Stimulated activated CD8-positive, alpha-beta memory T cell treated with anti-CD3 and anti-CD28 coated beads, Interleukin-4, amount 100 ng/mL, for 4 hours (primary cell): ENCODE results near the gene ARMCX2.
A peak's percentile ranks its signal among the peaks of the same experiment; 100 is the strongest.
"Not testable (repeated sequence)": the region's sequence is repeated elsewhere in the genome, so short reads cannot be mapped to it uniquely, and the experiment has no call there.

Source experiments
- DNase-seq, 2 donors: peaks; one replicate each; pipeline ENCODE4 v3.0.0-alpha.2; 2020; ENCODE audit warnings: low read depth in 2 of 2, low spot score in 1 of 2

Gene ARMCX2

DNA sequence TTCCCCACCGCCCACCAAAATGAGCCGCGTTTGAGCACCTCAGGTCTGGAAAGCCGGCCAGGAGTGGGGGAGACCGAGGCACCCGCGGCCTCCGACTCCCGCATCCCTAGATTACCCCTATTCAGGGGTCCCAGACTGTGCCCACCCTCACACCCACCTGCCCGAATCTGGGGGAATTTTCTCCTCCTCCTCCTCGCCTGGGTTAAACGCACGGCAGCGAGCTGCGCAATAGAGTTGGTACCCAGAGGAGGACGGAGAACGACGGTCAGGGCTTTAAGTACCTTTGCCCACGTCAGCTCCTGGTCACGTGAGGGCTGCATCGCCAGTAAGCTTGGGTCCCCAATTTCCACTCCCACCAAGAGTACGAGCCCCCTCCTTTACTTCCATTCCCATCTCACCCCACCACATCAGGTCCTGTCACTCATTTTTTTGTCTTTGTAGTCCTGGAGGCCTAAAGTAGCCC is at the start of gene ARMCX2:
ARMCX2 (minus strand) TSS at position 250 of the 463 bp plus-strand sequence. CDS start 2,262 bp downstream, outside the sequence.
- DNase-seq: no peak

DNA sequence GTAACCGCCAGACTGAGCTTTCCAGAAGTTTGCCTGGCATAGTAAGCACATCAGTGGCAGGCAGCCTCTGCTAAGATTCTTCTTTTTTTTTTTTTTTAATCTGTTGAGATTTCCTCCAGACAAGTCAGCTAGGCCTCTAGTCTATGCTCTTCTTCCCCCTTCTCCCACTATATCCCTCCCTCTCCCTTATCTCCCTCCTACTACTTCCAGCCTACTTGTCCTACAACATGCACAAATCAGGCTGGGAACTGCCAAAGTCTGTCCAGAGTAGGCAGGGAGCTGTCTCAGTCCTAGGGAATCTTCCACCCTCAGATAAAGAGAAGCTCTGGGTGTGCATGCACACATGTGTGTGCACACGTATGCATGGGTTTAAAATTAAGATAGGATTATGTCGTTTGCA is 49.7 kb upstream of the ARMCX2 start:
- no peak for DNase-seq

DNA sequence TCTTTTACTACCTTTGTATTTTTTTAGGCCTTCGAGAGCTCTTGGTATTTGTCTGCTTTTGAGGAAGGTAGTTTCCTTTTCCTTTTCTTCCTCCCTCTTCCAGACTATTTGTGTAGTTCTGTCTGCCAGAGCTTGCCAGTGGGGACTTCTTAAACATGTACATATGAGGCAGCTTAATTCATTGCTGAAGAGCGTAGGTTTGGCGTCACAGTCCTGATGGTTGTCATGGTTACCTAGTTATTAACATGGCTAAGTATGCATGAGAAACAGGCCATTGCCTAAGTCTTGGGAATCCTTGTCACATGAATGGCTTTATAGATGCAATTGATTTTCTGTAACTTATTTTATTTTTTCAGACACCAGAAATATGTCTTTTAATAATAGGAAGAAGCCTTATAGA is 48.5 kb upstream of the ARMCX2 start:
- no peak for DNase-seq

GRCh38 chrX:101693476-101693875 is 33.8 kb upstream of the ARMCX2 start:
- no peak for DNase-seq

DNA sequence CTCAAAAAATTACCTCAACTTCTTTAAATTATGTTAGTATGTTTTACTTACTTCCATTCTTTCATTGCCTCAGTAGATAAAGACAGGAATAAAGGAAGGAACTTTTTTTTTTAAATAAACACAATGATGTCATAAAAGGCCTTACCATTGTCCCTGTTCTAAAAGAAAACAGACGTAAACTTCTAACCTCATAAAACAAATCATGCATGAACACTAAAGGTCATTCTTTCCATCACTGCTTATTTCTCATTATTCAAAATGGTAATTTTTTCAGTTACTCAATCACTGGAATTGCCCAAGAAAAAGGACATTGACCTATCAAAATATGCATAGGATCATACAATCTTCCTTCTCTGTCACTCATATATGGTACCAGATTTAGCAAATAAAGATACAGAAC is 32.2 kb upstream of the ARMCX2 start:
- DNase-seq: no peak

GRCh38 chrX:101686574-101686973 is 26.9 kb upstream of the ARMCX2 start:
- no peak for DNase-seq

- no peak for DNase-seq
Measured at GRCh38 chrX:101685923-101686322, 26.3 kb upstream of the ARMCX2 start.

- no peak for DNase-seq
Measured at GRCh38 chrX:101682723-101683122, 23.1 kb upstream of the ARMCX2 start.

DNA sequence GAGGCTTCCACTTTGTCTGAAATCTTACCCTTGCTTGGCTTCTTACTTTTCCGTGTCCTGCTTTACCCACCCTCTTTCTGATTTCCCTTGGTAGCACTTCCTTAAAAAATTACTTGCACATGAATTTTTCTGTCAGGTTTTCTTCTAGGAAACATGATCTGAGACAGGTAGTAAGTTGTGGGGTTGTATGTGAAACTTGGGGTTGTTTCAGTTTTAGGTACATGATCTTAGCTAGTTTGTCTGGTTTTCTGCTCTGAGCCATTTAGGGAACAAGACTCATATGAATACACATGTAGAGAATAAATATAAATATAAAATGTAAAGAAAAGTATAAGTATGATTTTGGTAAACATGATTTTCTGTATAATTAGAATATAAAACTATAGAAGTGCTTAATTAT is 17.4 kb upstream of the ARMCX2 start:
- no peak for DNase-seq

DNA sequence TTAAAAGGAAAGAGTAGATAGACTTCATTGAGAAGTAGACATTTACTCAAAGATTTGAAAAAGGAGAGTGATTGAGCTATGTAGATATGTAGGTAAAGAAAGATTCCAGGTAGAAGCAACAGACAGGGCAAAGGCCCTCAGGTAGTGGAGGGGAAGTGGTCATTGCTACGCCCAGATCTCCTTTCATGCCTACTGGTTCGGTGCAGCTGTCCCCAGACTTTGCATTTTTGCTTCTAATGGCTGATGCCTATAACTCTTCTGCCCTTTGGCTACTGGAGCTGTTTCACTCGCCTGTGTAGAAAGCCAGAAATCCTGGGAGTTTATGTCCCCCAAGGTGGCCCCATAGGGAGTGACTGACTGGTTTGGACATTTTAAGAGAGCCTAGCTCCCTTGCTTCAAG is 16.9 kb upstream of the ARMCX2 start:
- DNase-seq: no peak

DNA sequence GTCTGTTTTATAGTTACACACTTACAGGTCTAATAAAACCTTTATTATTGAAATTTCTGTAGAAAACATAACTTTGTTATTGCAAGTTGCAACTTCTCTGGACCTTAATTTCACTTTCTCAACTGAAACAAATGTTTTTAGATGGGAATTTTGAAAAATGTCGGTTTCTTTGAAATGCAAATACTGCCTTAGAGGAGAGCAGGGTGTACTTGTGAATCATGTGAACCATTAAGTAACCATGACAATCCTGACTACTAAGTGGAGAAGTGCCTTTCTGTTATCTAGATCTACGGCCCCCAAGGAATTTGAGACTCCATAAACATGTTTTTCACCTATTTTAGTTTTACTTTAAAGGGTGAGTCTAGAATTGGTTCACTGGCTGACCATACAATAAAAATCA is 8.5 kb upstream of the ARMCX2 start:
- no peak for DNase-seq

GRCh38 chrX:101658661-101659491 is 774 bp downstream of the ARMCX2 start:
- DNase-seq: peak in 1 of 2 donors; percentile 7

- no peak for DNase-seq
Measured at GRCh38 chrX:101657495-101657894, 2.2 kb downstream of the ARMCX2 start.

DNA sequence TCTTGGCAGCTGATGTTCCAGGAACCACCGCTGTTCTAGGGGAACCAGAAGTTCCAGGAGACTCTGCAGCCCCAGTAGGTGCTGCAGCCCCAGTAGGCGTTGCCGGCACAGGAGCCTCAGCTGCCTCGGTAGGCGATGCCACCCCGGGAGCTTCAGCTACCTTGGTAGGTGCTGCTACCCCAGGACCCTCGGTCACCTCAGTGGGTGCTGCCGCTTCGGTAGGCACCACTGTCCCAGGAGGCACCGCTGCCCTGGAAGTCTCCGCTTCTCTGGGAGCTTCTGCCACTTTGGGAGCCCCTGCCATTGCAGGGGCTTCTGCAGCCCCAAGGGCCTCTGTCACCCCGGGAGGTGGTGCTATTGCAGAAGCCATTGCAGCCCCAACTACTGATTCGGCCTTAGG is 2.8 kb downstream of the ARMCX2 start:
- DNase-seq: no peak

GRCh38 chrX:101655534-101655933 is 4.1 kb downstream of the ARMCX2 start:
- DNase-seq: no peak

DNA sequence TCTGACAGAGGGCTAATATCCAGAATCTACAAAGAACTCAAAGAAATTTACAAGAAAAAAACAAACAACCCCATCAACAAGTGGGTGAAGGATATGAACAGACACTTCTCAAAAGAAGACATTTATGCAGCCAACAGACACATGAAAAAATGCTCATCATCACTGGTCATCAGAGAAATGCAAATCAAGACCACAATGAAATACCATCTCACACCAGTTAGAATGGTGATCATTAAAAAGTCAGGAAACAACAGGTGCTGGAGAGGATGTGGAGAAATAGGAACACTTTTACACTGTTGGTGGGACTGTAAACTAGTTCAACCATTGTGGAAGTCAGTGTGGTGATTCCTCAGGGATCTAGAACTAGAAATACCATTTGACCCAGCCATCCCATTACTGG is 11.9 kb downstream of the ARMCX2 start:
- DNase-seq: not testable (repeated sequence)

GRCh38 chrX:101642093-101642492 is 17.6 kb downstream of the ARMCX2 start:
- DNase-seq: no peak

- DNase-seq: no peak
Measured at GRCh38 chrX:101639583-101639982, 20.1 kb downstream of the ARMCX2 start.

GRCh38 chrX:101619364-101619763 is 40.3 kb downstream of the ARMCX2 start:
- no peak for DNase-seq

GRCh38 chrX:101617211-101618191 is 42.1 kb downstream of the ARMCX2 start, which contains the start of gene ARMCX6:
Gene ARMCX6 (minus strand): TSS chrX:101618000. CDS start chrX:101616620, 1,380 bp downstream.
- peak; percentile 39 to 64 for DNase-seq

GRCh38 chrX:101605728-101606127 is 53.9 kb downstream of the ARMCX2 start:
- no peak for DNase-seq
